GM18502 (cell line): Measurements from ENCODE around the gene MYH7.

Experiments used
- ATAC-seq: cut with Tn5 transposase; IDR thresholded peaks from one replicate; pipeline ENCODE4 v1.9.1; 2021; ENCODE audit warnings: mild to moderate bottlenecking; ENCODE audit not compliant: unreplicated experiment, poor library complexity

The MYH7 gene

GRCh38 chr14:23449314-23449713 is 13.9 kb upstream of the MYH7 start:
- no peak for ATAC-seq

GRCh38 chr14:23447361-23448350 is 12.2 kb upstream of the MYH7 start:
- ATAC-seq = no peak

- ATAC-seq = no peak
These were observed 10.9 kb upstream of the MYH7 start for GRCh38 chr14:23446291-23446851.

- no peak for ATAC-seq
These were observed 10.3 kb upstream of the MYH7 start for GRCh38 chr14:23445773-23446172.

GRCh38 chr14:23444314-23444713 is 8.9 kb upstream of the MYH7 start:
- ATAC-seq = no peak

- ATAC-seq = no peak
These were observed 8.4 kb upstream of the MYH7 start for GRCh38 chr14:23443881-23444280.

- ATAC-seq = no peak
These were observed 8.0 kb upstream of the MYH7 start for GRCh38 chr14:23443411-23443812.

GRCh38 chr14:23442721-23443356 is 7.4 kb upstream of the MYH7 start:
- no peak for ATAC-seq

GRCh38 chr14:23441076-23441475 is 5.6 kb upstream of the MYH7 start:
- ATAC-seq = no peak

GRCh38 chr14:23439107-23439835 is 3.8 kb upstream of the MYH7 start:
- no peak for ATAC-seq

GRCh38 chr14:23438101-23438971 is 2.9 kb upstream of the MYH7 start:
- no peak for ATAC-seq

GRCh38 chr14:23437133-23438100 is 2.0 kb upstream of the MYH7 start:
- no peak for ATAC-seq

- ATAC-seq = no peak
These were observed 1.1 kb upstream of the MYH7 start for GRCh38 chr14:23436327-23437132.

- no peak for ATAC-seq
These were observed 805 bp downstream of the MYH7 start for GRCh38 chr14:23434488-23435222.

- no peak for ATAC-seq
These were observed 2.0 kb downstream of the MYH7 start for GRCh38 chr14:23433457-23433856.

GRCh38 chr14:23432946-23433345 is 2.5 kb downstream of the MYH7 start:
- ATAC-seq = no peak
